H1 (cell line): ENCODE measurements around the gene SEC11A. TPM values are rescaled to one million over a fixed set of nuclear protein-coding genes. Genes with fewer than 3 reads are reported as not detected.

Source experiments
- NANOG ChIP-seq: IDR thresholded peaks from 2 replicates; pipeline ENCODE4 v1.6.1; 2011; ENCODE audit warnings: low read length, low read depth, mild to moderate bottlenecking, inconsistent platforms; ENCODE audit not compliant: insufficient read depth, poor library complexity, severe bottlenecking
- polyA plus RNA-seq, 7 experiments: library from polyadenylated mRNA; depleted of rRNA in 3 of 7; stranded (reverse) in 5 of 7; unstranded in 2 of 7; fragments of >200 nt in 5 of 7; fragments of 200-250 nt in 2 of 7; gene quantifications; 1 replicate in 5 of 7; 2 replicates in 1 of 7; 4 replicates in 1 of 7; pipeline versions ENCODE4 v1.2.1 to v1.2.3, GENCODE V29; 2011 to 2013; ENCODE audit warnings: missing spikeins in 2 of 7, mixed read lengths in 2 of 7
- total RNA-seq: library from RNA; stranded (reverse); fragmentation: NEBNext Ultra II Directional; extraction: Animal tissue kit (Norgen Biotek cat#: 25700); gene quantifications from 2 replicates; pipeline ENCODE4 v1.2.1, GENCODE V29; 2021
- TF ChIP-seq, protein P1 (sequence below): fragments of 300-600 bp; sonication (generic); IDR thresholded peaks from 2 replicates; pipeline ENCODE4 v1.7.1; 2012; ENCODE audit warnings: low read length, moderate library complexity, mild to moderate bottlenecking, inconsistent platforms; ENCODE audit not compliant: insufficient replicate concordance
- TF ChIP-seq, protein P2 (sequence below): IDR thresholded peaks from 2 replicates; pipeline ENCODE4 v1.6.1; 2012; ENCODE audit warnings: inconsistent platforms

The SEC11A gene
- total and polyA plus RNA-seq, 2 of the 8 experiments (the other 6 are each of a cell fraction or from before 2014, with no cell fraction given) = 268 to 316 TPM

DNA sequence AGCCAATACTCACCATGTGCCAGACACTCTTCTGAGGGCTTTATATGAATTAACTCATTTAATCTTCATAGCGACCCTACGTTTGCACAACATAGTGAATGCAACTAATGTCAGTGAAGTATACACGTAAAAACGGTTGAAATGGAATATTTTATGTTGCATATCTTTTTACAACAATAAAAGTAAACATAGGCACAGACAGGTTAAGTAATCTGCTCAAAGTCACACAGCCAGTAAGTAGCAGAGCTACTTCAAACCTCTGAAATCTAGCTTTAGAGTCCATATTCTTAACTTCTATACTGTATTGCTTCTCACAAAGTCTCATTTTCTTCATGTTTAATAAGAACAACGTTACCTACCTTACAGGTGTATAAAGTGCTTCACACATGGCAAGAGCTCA is 1.6 kb downstream of the SEC11A start (continued):
- TF ChIP-seq, protein P1, sequence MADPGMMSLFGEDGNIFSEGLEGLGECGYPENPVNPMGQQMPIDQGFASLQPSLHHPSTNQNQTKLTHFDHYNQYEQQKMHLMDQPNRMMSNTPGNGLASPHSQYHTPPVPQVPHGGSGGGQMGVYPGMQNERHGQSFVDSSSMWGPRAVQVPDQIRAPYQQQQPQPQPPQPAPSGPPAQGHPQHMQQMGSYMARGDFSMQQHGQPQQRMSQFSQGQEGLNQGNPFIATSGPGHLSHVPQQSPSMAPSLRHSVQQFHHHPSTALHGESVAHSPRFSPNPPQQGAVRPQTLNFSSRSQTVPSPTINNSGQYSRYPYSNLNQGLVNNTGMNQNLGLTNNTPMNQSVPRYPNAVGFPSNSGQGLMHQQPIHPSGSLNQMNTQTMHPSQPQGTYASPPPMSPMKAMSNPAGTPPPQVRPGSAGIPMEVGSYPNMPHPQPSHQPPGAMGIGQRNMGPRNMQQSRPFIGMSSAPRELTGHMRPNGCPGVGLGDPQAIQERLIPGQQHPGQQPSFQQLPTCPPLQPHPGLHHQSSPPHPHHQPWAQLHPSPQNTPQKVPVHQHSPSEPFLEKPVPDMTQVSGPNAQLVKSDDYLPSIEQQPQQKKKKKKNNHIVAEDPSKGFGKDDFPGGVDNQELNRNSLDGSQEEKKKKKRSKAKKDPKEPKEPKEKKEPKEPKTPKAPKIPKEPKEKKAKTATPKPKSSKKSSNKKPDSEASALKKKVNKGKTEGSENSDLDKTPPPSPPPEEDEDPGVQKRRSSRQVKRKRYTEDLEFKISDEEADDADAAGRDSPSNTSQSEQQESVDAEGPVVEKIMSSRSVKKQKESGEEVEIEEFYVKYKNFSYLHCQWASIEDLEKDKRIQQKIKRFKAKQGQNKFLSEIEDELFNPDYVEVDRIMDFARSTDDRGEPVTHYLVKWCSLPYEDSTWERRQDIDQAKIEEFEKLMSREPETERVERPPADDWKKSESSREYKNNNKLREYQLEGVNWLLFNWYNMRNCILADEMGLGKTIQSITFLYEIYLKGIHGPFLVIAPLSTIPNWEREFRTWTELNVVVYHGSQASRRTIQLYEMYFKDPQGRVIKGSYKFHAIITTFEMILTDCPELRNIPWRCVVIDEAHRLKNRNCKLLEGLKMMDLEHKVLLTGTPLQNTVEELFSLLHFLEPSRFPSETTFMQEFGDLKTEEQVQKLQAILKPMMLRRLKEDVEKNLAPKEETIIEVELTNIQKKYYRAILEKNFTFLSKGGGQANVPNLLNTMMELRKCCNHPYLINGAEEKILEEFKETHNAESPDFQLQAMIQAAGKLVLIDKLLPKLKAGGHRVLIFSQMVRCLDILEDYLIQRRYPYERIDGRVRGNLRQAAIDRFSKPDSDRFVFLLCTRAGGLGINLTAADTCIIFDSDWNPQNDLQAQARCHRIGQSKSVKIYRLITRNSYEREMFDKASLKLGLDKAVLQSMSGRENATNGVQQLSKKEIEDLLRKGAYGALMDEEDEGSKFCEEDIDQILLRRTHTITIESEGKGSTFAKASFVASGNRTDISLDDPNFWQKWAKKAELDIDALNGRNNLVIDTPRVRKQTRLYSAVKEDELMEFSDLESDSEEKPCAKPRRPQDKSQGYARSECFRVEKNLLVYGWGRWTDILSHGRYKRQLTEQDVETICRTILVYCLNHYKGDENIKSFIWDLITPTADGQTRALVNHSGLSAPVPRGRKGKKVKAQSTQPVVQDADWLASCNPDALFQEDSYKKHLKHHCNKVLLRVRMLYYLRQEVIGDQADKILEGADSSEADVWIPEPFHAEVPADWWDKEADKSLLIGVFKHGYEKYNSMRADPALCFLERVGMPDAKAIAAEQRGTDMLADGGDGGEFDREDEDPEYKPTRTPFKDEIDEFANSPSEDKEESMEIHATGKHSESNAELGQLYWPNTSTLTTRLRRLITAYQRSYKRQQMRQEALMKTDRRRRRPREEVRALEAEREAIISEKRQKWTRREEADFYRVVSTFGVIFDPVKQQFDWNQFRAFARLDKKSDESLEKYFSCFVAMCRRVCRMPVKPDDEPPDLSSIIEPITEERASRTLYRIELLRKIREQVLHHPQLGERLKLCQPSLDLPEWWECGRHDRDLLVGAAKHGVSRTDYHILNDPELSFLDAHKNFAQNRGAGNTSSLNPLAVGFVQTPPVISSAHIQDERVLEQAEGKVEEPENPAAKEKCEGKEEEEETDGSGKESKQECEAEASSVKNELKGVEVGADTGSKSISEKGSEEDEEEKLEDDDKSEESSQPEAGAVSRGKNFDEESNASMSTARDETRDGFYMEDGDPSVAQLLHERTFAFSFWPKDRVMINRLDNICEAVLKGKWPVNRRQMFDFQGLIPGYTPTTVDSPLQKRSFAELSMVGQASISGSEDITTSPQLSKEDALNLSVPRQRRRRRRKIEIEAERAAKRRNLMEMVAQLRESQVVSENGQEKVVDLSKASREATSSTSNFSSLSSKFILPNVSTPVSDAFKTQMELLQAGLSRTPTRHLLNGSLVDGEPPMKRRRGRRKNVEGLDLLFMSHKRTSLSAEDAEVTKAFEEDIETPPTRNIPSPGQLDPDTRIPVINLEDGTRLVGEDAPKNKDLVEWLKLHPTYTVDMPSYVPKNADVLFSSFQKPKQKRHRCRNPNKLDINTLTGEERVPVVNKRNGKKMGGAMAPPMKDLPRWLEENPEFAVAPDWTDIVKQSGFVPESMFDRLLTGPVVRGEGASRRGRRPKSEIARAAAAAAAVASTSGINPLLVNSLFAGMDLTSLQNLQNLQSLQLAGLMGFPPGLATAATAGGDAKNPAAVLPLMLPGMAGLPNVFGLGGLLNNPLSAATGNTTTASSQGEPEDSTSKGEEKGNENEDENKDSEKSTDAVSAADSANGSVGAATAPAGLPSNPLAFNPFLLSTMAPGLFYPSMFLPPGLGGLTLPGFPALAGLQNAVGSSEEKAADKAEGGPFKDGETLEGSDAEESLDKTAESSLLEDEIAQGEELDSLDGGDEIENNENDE = no peak
- TF ChIP-seq NANOG = no peak
- TF ChIP-seq, protein P2, sequence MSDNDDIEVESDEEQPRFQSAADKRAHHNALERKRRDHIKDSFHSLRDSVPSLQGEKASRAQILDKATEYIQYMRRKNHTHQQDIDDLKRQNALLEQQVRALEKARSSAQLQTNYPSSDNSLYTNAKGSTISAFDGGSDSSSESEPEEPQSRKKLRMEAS = no peak
